HuH-7.5 (cell line): ENCODE data around the gene BACH2.
A peak's percentile ranks its signal among the peaks of the same experiment; 100 is the strongest.

Experiments
- DNase-seq: peaks from one replicate; pipeline ENCODE4 v3.0.0; 2011; ENCODE audit warnings: low spot score

BACH2 gene

GRCh38 chr6:89888871-89889270, 407.8 kb downstream of the BACH2 start:
- no peak for DNase-seq

GRCh38 chr6:89888138-89888514, 408.5 kb downstream of the BACH2 start:
- no peak for DNase-seq

- peak; percentile 23 for DNase-seq
Observed at GRCh38 chr6:89887452-89888137, 409.0 kb downstream of the BACH2 start.

- DNase-seq: no peak
Observed at GRCh38 chr6:89886378-89887120, 410.1 kb downstream of the BACH2 start.
